Ishikawa (cell line): Measurements from ENCODE around the gene PLEKHH1.

ENCODE experiments used
- EP300 ChIP-seq: IDR thresholded peaks from 2 replicates; pipeline ENCODE4 v1.6.1; 2012; ENCODE audit warnings: borderline replicate concordance
- MAX ChIP-seq: IDR thresholded peaks from 2 replicates; pipeline ENCODE4 v1.6.1; 2012
- RAD21 ChIP-seq: IDR thresholded peaks from 2 replicates; pipeline ENCODE4 v1.6.1; 2012; ENCODE audit warnings: low read depth
- REST ChIP-seq: IDR thresholded peaks from 2 replicates; pipeline ENCODE4 v1.6.1; 2012; ENCODE audit warnings: low read depth, mild to moderate bottlenecking
- TAF1 ChIP-seq: IDR thresholded peaks from 2 replicates; pipeline ENCODE4 v1.6.1; 2012; ENCODE audit warnings: low read depth, mild to moderate bottlenecking
- TEAD4 ChIP-seq: IDR thresholded peaks from 2 replicates; pipeline ENCODE4 v1.6.1; 2012

GRCh38 chr14:67630938-67631337, 97.8 kb downstream of the PLEKHH1 start:
- TF ChIP-seq TAF1 (no peak), RAD21 (no peak), MAX (no peak), TEAD4 (no peak), EP300 (no peak), REST (no peak)
